Hematopoietic multipotent progenitor cell (in vitro differentiated cells): ENCODE results near the gene HLA-F. TPM values are rescaled to one million over a fixed set of nuclear protein-coding genes. Genes with fewer than 3 reads are reported as not detected.

Experiments used
- DNase-seq, 3 donors: peaks; one replicate each; pipeline ENCODE4 v3.0.0-alpha.2; 2011 to 2015; ENCODE audit warnings: low read depth in 2 of 3, low spot score in 2 of 3
- small RNA-seq: library from RNA; depleted of rRNA; stranded (forward); fragments of <200 nt; gene quantifications from one replicate; pipeline ENCODE3, GENCODE V24; 2012
- total RNA-seq: library from RNA; depleted of rRNA; stranded (reverse); fragments of >200 nt; gene quantifications from one replicate; pipeline ENCODE4 v1.2.3, GENCODE V29; 2012

HLA-F gene
- total RNA-seq, 1 donor = 161 TPM

- no peak for DNase-seq
Observed at GRCh38 chr6:29758761-29759160, 35.5 kb downstream of the HLA-F start.

GRCh38 chr6:29759457-29759856 is 36.2 kb downstream of the HLA-F start:
- DNase-seq = no peak

GRCh38 chr6:29760328-29760727 is 37.1 kb downstream of the HLA-F start:
- DNase-seq = no peak

- no peak for DNase-seq
Observed at GRCh38 chr6:29762051-29762450, 38.8 kb downstream of the HLA-F start.

GRCh38 chr6:29762781-29763214 is 39.6 kb downstream of the HLA-F start:
- DNase-seq = no peak

- no peak for DNase-seq
Observed at GRCh38 chr6:29763491-29764289, 40.5 kb downstream of the HLA-F start.

GRCh38 chr6:29764422-29765196 is 41.4 kb downstream of the HLA-F start:
- DNase-seq = no peak

- DNase-seq = no peak
Observed at GRCh38 chr6:29769336-29769735, 46.1 kb downstream of the HLA-F start.

- no peak for DNase-seq
Observed at GRCh38 chr6:29770306-29770705, 47.1 kb downstream of the HLA-F start.

- no peak for DNase-seq
Observed at GRCh38 chr6:29776684-29777083, 53.5 kb downstream of the HLA-F start.

Small RNA genes lying within 50 kb of the gene (small RNA-seq; reads per million reads assigned to genes)
- gene AL645939.2 = not detected
- gene AL645939.3 = not detected
- not detected for gene AL645939.4
- not detected for gene RF00019

Other genes with a start within 250 kb of the HLA-F start
- not detected for gene MAS1L, start 235.5 kb upstream of the HLA-F start, total RNA-seq
- not detected for gene UBD, start 163.7 kb upstream of the HLA-F start, total RNA-seq
- under 0.01 TPM for gene OR2H2, start 138.3 kb upstream of the HLA-F start, total RNA-seq
- 19.1 TPM for gene GABBR1, start 90.3 kb upstream of the HLA-F start, total RNA-seq
- gene MOG, start 66.3 kb upstream of the HLA-F start, total RNA-seq = not detected
- gene ZFP57, start 42.3 kb upstream of the HLA-F start, total RNA-seq = 1.9 TPM
- not detected for gene HLA-G, start 104.4 kb downstream of the HLA-F start, total RNA-seq
- 1,432 TPM for gene HLA-A, start 219.1 kb downstream of the HLA-F start, total RNA-seq